ENCODE measurements around the gene EPHB1.

- TF ChIP-seq TAF1 (IDR thresholded peaks at IDR 0.05; ENCODE audit: low read depth, low read length) (no peak), POLR2A (IDR thresholded peaks at IDR 0.05; ENCODE audit: low read depth, low read length) (no peak), POLR2AphosphoS5 (IDR thresholded peaks at IDR 0.05; ENCODE audit: low read depth, low read length) (no peak)
Observed at GRCh38 chr3:134956844-134957243, 161.8 kb downstream of the EPHB1 start.

Data from GM12891 (cell line).